ENCODE measurements around the gene FRMD1.

The FRMD1 gene

GRCh38 chr6:168055696-168056489, 23.1 kb downstream of the FRMD1 start:
- no peak for DNase-seq (ENCODE audit: low spot score)

DNA sequence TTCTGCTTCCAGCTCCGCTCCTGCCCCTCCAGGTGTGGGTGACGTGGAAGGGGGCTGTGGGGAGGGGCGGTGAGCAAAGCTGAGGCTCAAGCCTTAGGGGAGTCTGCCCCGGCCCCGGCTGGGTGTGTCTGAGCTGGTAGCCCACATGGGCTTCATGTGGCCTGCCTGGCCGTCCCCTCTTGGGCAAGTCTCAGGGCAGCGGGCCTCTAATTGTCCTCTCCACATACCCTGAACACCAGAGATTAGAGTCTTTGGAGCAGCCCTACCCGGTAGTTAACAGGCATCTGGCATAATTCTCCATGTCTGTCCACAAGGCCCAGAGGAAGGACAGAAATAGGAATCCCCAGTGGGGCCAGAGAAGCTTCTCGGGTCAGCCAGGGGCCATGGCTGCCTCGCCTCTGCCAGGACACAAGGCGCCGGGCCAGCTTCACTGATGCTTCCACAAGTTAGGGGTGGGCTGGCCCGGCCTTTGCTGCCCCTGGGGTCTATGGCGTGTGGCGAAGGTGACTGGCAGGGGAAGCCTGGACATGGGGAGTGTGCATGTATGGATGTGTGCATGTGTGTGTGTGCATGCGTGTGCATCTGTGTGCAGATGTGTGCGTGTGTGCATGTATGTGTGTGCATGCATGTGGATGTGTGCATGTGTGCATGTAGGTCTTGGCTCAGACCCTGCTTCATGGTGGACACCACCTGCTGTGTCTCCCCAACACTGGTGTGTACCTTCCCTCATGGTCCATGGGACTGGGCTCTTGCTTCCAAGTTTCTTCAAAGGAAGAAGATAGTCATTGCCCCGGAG, 24.0 kb downstream of the FRMD1 start:
- no peak for DNase-seq (ENCODE audit: low spot score)

DNA sequence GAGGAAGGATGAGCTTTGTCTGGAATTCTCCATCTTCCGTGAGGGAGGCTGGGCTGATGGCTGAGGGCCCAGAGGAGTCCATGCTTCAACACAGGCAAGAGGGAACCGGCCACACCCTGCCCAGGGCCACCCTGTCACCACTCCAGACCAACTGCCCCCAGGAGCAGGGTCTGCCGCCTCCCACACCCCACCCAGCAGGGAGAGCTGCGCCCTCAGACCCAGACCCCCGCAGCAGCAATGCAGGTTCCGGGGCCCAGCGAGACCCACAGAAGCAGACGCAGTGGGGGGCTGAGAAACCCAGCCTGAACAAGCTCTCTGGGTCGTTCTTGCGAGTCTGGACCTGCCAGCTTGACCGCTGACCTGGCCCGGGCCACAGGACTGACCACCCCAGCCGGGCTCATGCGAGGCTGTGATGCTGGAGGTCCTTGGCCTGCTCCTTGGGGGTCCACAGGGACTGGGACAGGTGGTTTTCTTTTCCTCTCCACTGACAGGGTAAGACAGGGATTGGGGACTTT, 25.0 kb downstream of the FRMD1 start:
- DNase-seq (ENCODE audit: low spot score) = no peak

GRCh38 chr6:168053086-168053956, 25.7 kb downstream of the FRMD1 start:
- DNase-seq (ENCODE audit: low spot score) = no peak

- no peak for DNase-seq (ENCODE audit: low spot score)
These were observed 26.6 kb downstream of the FRMD1 start for GRCh38 chr6:168052291-168052891.

GRCh38 chr6:168051648-168052047, 27.4 kb downstream of the FRMD1 start:
- no peak for DNase-seq (ENCODE audit: low spot score)

GRCh38 chr6:168050881-168051586, 28.0 kb downstream of the FRMD1 start:
- DNase-seq (ENCODE audit: low spot score) = no peak

DNA sequence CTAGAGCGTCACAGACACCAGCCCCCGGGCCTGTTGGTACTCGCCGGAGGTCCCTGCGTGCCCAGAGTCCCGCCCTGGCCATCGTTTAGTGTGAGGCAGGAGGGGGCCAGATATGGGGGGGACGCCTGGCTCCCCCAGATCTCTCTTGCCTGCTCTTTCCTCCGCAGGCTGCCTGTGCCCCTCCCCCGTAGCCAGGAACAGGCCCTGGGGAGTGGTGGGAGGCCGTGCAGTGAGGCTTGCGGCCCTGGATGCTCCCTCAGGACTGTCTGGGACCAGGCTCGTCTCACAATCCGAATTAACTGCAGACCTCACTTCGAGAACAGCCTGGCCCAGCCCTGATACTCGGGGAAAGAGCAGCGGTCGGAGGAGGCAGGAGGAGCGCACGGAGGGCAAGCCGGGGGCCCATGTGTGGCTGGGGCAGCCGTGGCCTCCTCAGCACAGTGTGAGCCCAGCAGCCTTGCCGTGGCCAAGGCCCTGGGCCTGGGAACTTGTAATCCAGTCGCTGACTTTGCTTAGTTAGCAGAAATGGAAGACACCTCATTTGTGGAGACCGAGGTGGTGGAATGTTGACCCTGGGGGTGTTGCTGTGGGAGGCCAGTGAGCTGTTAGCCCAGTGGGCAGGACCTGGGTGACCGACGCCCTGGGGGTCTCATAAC, 28.7 kb downstream of the FRMD1 start:
- DNase-seq (ENCODE audit: low spot score) = no peak

DNA sequence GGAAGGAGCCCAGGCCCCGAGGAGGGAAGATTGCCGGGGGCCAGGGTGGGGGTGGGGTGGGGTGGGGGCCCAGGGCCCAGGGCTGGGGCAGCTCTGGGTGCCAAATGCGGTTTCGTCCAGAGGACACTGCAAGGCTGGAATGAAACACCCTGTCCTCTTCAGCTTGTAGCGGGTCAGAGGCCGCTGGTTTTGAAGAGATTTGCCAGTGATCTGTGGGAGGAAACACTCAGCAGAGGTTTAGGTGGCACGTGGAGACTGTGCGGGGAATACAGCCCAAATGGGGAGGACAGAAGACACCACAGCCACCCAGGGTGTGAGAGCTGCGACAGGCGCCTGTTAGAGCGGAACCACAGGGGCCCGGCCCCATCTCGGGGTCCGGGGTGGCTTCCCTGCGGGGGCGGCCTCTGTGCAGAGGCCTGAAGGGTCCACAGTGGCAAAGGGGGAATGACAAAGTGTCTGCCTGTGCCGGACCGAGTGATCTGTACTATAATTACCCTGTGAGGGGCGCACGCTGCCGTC, 29.2 kb downstream of the FRMD1 start:
- no peak for DNase-seq (ENCODE audit: low spot score)

- no peak for DNase-seq (ENCODE audit: low spot score)
These were observed 29.7 kb downstream of the FRMD1 start for GRCh38 chr6:168049277-168049676.

DNA sequence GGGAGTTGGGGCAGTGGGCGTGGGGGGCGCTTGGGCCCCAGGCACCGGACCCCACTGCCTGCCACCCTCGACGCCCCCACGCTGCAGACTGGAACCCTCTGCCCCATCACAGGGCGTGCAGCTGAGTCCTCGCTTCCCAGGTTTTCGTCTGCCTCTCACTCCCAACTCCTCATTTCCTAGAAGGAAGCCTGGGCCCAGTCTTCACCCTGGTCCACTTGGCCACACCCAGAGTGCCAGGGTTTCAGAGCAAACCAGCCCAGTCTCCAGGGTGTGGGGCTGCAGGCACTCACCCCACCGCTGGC, 30.3 kb downstream of the FRMD1 start:
- no peak for DNase-seq (ENCODE audit: low spot score)

GRCh38 chr6:168047841-168048723, 30.9 kb downstream of the FRMD1 start:
- DNase-seq (ENCODE audit: low spot score) = peak; percentile 93

DNA sequence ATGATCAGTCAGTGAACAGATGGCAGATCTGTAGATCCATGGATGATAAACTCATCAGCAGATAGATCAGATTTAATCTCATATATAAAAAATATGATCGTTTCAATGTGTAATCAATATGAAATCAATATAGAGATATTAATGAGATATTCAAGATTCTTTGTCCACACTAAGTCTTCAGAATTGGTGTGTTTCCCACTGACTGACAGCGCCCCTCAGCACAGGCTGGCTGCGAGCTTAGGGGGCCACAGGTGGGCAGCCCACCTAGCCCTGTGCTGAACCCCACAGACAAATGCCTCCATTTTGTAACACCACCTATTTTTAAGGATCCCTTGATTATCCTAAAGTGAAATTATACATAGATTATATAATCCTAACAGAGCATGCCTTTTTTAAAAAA, 32.3 kb downstream of the FRMD1 start:
- DNase-seq (ENCODE audit: low spot score) = no peak

DNA sequence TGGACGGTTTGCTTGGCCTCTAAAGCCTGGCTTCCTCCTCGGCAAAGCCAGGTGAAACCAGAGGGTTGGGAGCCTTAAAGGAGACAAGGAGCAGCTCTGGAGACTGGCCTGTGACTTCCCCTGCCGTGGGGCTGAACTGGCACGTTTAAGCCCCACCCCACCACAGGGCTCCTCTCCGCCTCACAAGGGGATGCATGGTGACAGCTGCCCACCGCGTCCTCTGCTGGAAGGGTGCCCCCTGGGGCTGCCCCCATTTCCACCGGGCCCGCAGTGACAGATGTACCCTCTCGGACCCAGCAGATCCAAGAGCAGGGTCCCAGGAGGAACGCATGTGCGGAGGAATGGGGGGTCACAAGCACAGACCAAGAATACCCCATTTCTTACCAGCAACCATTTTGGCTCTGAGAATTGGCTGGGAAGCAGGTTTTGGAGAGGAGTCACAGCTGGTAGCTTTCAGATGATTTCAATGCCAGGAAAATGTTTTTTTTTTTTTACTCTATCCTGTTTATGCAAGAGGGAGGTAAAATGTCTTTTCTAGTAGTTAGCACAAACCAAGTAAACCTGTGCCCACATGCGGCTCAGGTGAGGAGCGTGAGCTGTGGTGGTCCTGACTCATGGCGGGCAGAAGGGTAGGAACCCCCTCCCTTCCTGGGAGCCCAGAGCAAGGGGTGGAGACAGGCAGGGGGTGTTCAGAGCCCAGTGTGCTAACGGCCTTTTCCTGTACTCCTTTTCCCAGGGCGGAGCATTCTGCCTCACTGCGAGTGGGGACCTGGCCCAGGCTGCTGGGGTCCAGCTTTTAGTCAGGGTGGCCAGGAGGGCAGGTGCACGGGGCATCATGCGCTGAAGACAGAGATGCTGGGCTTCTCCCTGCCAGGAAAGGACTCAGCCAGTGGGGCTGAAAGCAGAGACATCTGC, 33.0 kb downstream of the FRMD1 start:
- DNase-seq (ENCODE audit: low spot score) = no peak

DNA sequence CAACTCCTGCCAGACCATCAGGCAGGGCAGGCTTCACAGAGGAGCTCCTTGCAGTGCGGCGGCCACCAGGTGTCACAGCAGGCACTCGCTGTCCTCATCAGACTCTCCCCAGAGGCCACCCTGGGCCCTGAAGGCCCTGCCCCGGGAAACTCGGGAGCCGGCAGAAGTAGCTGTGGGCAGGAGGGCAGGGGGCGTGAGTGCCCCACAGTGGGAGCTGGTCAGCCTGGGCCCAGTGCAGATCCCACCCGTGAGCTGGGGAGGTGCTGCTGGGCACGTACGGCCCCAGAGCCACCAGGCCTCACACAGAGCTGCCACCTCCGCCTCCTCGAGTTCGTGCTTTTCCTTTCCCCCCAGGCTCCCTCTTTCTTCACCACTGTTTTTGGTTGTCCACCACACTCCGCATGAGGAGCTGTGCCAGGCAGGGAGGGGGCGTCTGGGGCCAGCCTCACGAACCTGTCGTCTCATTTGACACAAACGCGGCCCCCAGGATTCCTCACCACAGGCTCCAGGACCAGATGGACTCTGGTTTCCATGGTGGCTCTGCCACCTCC, 33.8 kb downstream of the FRMD1 start:
- DNase-seq (ENCODE audit: low spot score) = no peak

DNA sequence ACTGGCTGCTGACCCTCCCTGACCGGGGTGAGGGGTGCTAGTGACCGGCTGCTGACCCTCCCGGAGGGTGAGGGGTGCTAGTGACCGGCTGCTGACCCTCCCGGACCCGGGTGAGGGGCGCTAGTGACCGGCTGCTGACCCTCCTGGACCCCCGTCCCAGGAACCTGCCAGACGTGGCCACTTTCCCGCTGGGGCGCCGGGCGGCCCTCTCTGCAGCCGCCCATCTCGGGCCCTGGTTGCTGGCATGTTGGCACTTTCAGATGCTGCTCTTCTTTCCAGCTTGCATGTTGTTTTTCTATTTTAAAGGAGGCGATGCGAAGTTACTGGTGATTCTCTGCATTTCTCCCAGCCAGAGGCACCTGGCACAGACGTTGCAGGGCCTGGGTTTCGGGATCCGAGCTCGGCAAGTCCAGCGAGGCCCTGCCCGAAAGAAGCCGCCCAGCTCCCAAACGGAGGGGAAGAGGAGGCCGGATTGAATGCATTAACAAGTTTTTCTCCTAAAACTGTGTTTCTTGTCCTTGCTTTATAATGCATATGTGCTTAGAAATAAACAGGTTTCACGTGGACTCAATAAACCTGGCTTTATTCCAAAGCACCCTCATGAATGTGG, 34.4 kb downstream of the FRMD1 start:
- DNase-seq (ENCODE audit: low spot score) = no peak

GRCh38 chr6:168043848-168044415, 35.1 kb downstream of the FRMD1 start:
- no peak for DNase-seq (ENCODE audit: low spot score)
